Chondrocyte (in vitro differentiated cells): Measurements from ENCODE around the gene FAM193A. TPM values are rescaled to one million over a fixed set of nuclear protein-coding genes. Genes with fewer than 3 reads are reported as not detected.

Experiments used
- DNase-seq: peaks from one replicate; pipeline ENCODE4 v3.0.0; 2021; ENCODE audit warnings: mixed read lengths, low spot score
- H3K27ac Mint-ChIP-seq: one replicate; pipeline ENCODE4 v1.8.0; 2021; ENCODE audit warnings: mild to moderate bottlenecking, moderate library complexity, mixed read lengths; ENCODE audit not compliant: unreplicated experiment
- H3K27me3 Mint-ChIP-seq: 2 replicates; pipeline ENCODE4 v1.8.0; 2021; ENCODE audit warnings: low read depth, mixed read lengths
- H3K36me3 Mint-ChIP-seq: 2 replicates; pipeline ENCODE4 v1.8.0; 2021; ENCODE audit warnings: low read depth, mixed read lengths
- H3K4me1 Mint-ChIP-seq: 2 replicates; pipeline ENCODE4 v1.8.0; 2021; ENCODE audit warnings: low read depth, mild to moderate bottlenecking, mixed read lengths
- H3K4me3 Mint-ChIP-seq: one replicate; pipeline ENCODE4 v1.8.0; 2021; ENCODE audit warnings: mild to moderate bottlenecking, moderate library complexity, mixed read lengths; ENCODE audit not compliant: unreplicated experiment
- H3K9me3 Mint-ChIP-seq: 2 replicates; pipeline ENCODE4 v1.8.0; 2021; ENCODE audit warnings: low read depth, mixed read lengths
- CTCF ChIP-seq: fragments of 200-600 bp; sonication (generic); IDR thresholded peaks from 2 replicates; pipeline ENCODE4 v1.5.0; 2021; ENCODE audit warnings: antibody characterized with exemption, mild to moderate bottlenecking, moderate library complexity
- total RNA-seq: library from RNA; stranded (reverse); gene quantifications from 3 replicates; pipeline ENCODE4 v1.2.1, GENCODE V29; 2021

FAM193A gene
- total RNA-seq, 1 donor from 2014 or later = 24.9 TPM

- no peak for DNase-seq
- Mint-ChIP-seq H3K36me3 (peaks cover 6% of the 10 kb centered on the region), H3K27ac (no peak overlapping the region), H3K4me3 (no peak overlapping the region), H3K27me3 (no peaks in the 10 kb centered on the region), H3K4me1 (peaks cover 25% of the 10 kb centered on the region), H3K9me3 (no peaks in the 10 kb centered on the region)
- no peak for TF ChIP-seq CTCF
Measured at GRCh38 chr4:2578106-2578505, 41.7 kb downstream of the FAM193A start.

- peaks cover 26% of the 10 kb centered on the region for H3K4me1 Mint-ChIP-seq
- no peak overlapping the region for H3K4me3 Mint-ChIP-seq
- H3K36me3 Mint-ChIP-seq = peaks cover 6% of the 10 kb centered on the region
- TF ChIP-seq CTCF = no peak
- no peaks in the 10 kb centered on the region for H3K27me3 Mint-ChIP-seq
- no peak for DNase-seq
- H3K9me3 Mint-ChIP-seq = no peaks in the 10 kb centered on the region
- no peak overlapping the region for H3K27ac Mint-ChIP-seq
Measured at GRCh38 chr4:2579910-2580309, 43.5 kb downstream of the FAM193A start.

- Mint-ChIP-seq H3K4me1 (peaks cover 44% of the 10 kb centered on the region), H3K9me3 (no peaks in the 10 kb centered on the region), H3K4me3 (no peak overlapping the region), H3K27me3 (no peaks in the 10 kb centered on the region), H3K36me3 (peaks cover 2% of the 10 kb centered on the region), H3K27ac (peak overlapping the region; percentile 72)
- DNase-seq = no peak
- TF ChIP-seq CTCF = no peak
Measured at GRCh38 chr4:2583092-2583491, 46.6 kb downstream of the FAM193A start.

GRCh38 chr4:2583517-2583916, 47.1 kb downstream of the FAM193A start:
- Mint-ChIP-seq H3K27ac (peak overlapping the region; percentile 72), H3K27me3 (no peaks in the 10 kb centered on the region), H3K9me3 (no peaks in the 10 kb centered on the region), H3K4me3 (no peak overlapping the region), H3K36me3 (peaks cover 2% of the 10 kb centered on the region), H3K4me1 (peaks cover 48% of the 10 kb centered on the region)
- DNase-seq = no peak
- no peak for TF ChIP-seq CTCF

GRCh38 chr4:2586502-2586901, 50.1 kb downstream of the FAM193A start:
- peaks cover 65% of the 10 kb centered on the region for H3K4me1 Mint-ChIP-seq
- no peak overlapping the region for H3K27ac Mint-ChIP-seq
- no peak for DNase-seq
- no peak overlapping the region for H3K4me3 Mint-ChIP-seq
- no peak for TF ChIP-seq CTCF
- H3K36me3 Mint-ChIP-seq = peaks cover 2% of the 10 kb centered on the region
- H3K9me3 Mint-ChIP-seq = no peaks in the 10 kb centered on the region
- H3K27me3 Mint-ChIP-seq = no peaks in the 10 kb centered on the region
